ENCODE data around the gene DYNLRB1. TPM values are rescaled to one million over a fixed set of nuclear protein-coding genes. Genes with fewer than 3 reads are reported as not detected.
"Not testable (repeated sequence)": the region's sequence is repeated elsewhere in the genome, so short reads cannot be mapped to it uniquely, and the experiment has no call there.

DYNLRB1 gene
- total and polyA plus RNA-seq, 4 donors = 120 to 305 (median 223) TPM

GRCh38 chr20:34500823-34501222 lies 15.4 kb upstream of the DYNLRB1 start:
- 93% methylated on average over 1 of the region's 1 CpG for WGBS, 2 donors
- Histone ChIP-seq H3K4me1 (ENCODE audit: control insufficient read depth in 1 of 2, insufficient read depth in 2 of 2, low read length in 2 of 2) (no peaks in the 10 kb centered on the region), H3K36me3 (ENCODE audit: control insufficient read depth in 1 of 2, insufficient read depth in 2 of 2, low read length in 1 of 2) (no peaks in the 10 kb centered on the region), H3K27me3 (ENCODE audit: control insufficient read depth in 1 of 2, insufficient read depth in 2 of 2, low read length in 1 of 2) (no peaks in the 10 kb centered on the region), H3K4me3 (ENCODE audit: low read length in 2 of 2) (no peak overlapping the region), H3K9me3 (ENCODE audit: control insufficient read depth, low read length) (no peaks in the 10 kb centered on the region), H3K27ac (ENCODE audit: low read depth in 1 of 2, low read length in 2 of 2) (no peak overlapping the region)
- ATAC-seq (ENCODE audit: low FRiP score) = no peak
- intact Hi-C loops (cut with DNase I) = no loop called here
- DNase-seq = no peak

GRCh38 chr20:34506480-34506879 lies 9.7 kb upstream of the DYNLRB1 start:
- intact Hi-C loops (cut with DNase I) = no loop called here
- H3K27me3 ChIP-seq (ENCODE audit: control insufficient read depth in 1 of 2, insufficient read depth in 2 of 2, low read length in 1 of 2) = no peaks in the 10 kb centered on the region
- no peak for DNase-seq
- peaks cover 0 to 4% of the 10 kb centered on the region in 2 donors for H3K36me3 ChIP-seq (ENCODE audit: control insufficient read depth in 1 of 2, insufficient read depth in 2 of 2, low read length in 1 of 2)
- ATAC-seq (ENCODE audit: low FRiP score) = no peak
- H3K9me3 ChIP-seq (ENCODE audit: control insufficient read depth, low read length) = no peaks in the 10 kb centered on the region
- no peak overlapping the region for H3K4me3 ChIP-seq (ENCODE audit: low read length in 2 of 2)
- H3K4me1 ChIP-seq (ENCODE audit: control insufficient read depth in 1 of 2, insufficient read depth in 2 of 2, low read length in 2 of 2) = no peaks in the 10 kb centered on the region
- 85 to 89% methylated on average over 3 of the region's 3 CpGs for WGBS, 2 donors
- no peak overlapping the region for H3K27ac ChIP-seq (ENCODE audit: low read depth in 1 of 2, low read length in 2 of 2)

- no peak for ATAC-seq (ENCODE audit: low FRiP score)
- no peaks in the 10 kb centered on the region for H3K27me3 ChIP-seq (ENCODE audit: control insufficient read depth in 1 of 2, insufficient read depth in 2 of 2, low read length in 1 of 2)
- DNase-seq = no peak
- intact Hi-C loops (cut with DNase I) = no loop called here
- 69 to 73% methylated on average over 4 of the region's 4 CpGs for WGBS, 2 donors
- H3K36me3 ChIP-seq (ENCODE audit: control insufficient read depth in 1 of 2, insufficient read depth in 2 of 2, low read length in 1 of 2) = peaks cover 0 to 5% of the 10 kb centered on the region in 2 donors
- H3K4me3 ChIP-seq (ENCODE audit: low read length in 2 of 2) = no peak overlapping the region
- H3K9me3 ChIP-seq (ENCODE audit: control insufficient read depth, low read length) = no peaks in the 10 kb centered on the region
- no peak overlapping the region for H3K27ac ChIP-seq (ENCODE audit: low read depth in 1 of 2, low read length in 2 of 2)
- H3K4me1 ChIP-seq (ENCODE audit: control insufficient read depth in 1 of 2, insufficient read depth in 2 of 2, low read length in 2 of 2) = no peaks in the 10 kb centered on the region
Observed at GRCh38 chr20:34507702-34508413, 8.4 kb upstream of the DYNLRB1 start.

GRCh38 chr20:34510575-34510974 lies 5.6 kb upstream of the DYNLRB1 start:
- no peak overlapping the region for H3K4me3 ChIP-seq (ENCODE audit: low read length in 2 of 2)
- peaks cover 0 to 5% of the 10 kb centered on the region in 2 donors for H3K36me3 ChIP-seq (ENCODE audit: control insufficient read depth in 1 of 2, insufficient read depth in 2 of 2, low read length in 1 of 2)
- ATAC-seq (ENCODE audit: low FRiP score) = no peak
- intact Hi-C loops (cut with DNase I) = no loop called here
- no peaks in the 10 kb centered on the region for H3K4me1 ChIP-seq (ENCODE audit: control insufficient read depth in 1 of 2, insufficient read depth in 2 of 2, low read length in 2 of 2)
- WGBS, 2 donors = 90 to 96% methylated on average over 1 of the region's 1 CpG
- H3K27ac ChIP-seq (ENCODE audit: low read depth in 1 of 2, low read length in 2 of 2) = no peak overlapping the region
- H3K27me3 ChIP-seq (ENCODE audit: control insufficient read depth in 1 of 2, insufficient read depth in 2 of 2, low read length in 1 of 2) = no peaks in the 10 kb centered on the region
- DNase-seq = no peak
- no peaks in the 10 kb centered on the region for H3K9me3 ChIP-seq (ENCODE audit: control insufficient read depth, low read length)

- WGBS, 2 donors = 87 to 91% methylated on average over 3 of the region's 3 CpGs
- intact Hi-C loops (cut with DNase I) = no loop called here
- DNase-seq (no peak), ATAC-seq (ENCODE audit: low FRiP score) (no peak)
- no peak overlapping the region for H3K4me3 ChIP-seq (ENCODE audit: low read length in 2 of 2)
- H3K9me3 ChIP-seq (ENCODE audit: control insufficient read depth, low read length) = no peaks in the 10 kb centered on the region
- H3K27me3 ChIP-seq (ENCODE audit: control insufficient read depth in 1 of 2, insufficient read depth in 2 of 2, low read length in 1 of 2) = no peaks in the 10 kb centered on the region
- H3K36me3 ChIP-seq (ENCODE audit: control insufficient read depth in 1 of 2, insufficient read depth in 2 of 2, low read length in 1 of 2) = peaks cover 0 to 1% of the 10 kb centered on the region in 2 donors
- no peak overlapping the region for H3K27ac ChIP-seq (ENCODE audit: low read depth in 1 of 2, low read length in 2 of 2)
- H3K4me1 ChIP-seq (ENCODE audit: control insufficient read depth in 1 of 2, insufficient read depth in 2 of 2, low read length in 2 of 2) = no peaks in the 10 kb centered on the region
Observed at GRCh38 chr20:34511891-34512265, 4.3 kb upstream of the DYNLRB1 start.

- Histone ChIP-seq H3K4me1 (ENCODE audit: control insufficient read depth in 1 of 2, insufficient read depth in 2 of 2, low read length in 2 of 2) (no peaks in the 10 kb centered on the region), H3K36me3 (ENCODE audit: control insufficient read depth in 1 of 2, insufficient read depth in 2 of 2, low read length in 1 of 2) (peaks cover 0 to 1% of the 10 kb centered on the region in 2 donors), H3K27ac (ENCODE audit: low read depth in 1 of 2, low read length in 2 of 2) (no peak overlapping the region), H3K4me3 (ENCODE audit: low read length in 2 of 2) (no peak overlapping the region), H3K9me3 (ENCODE audit: control insufficient read depth, low read length) (no peaks in the 10 kb centered on the region), H3K27me3 (ENCODE audit: control insufficient read depth in 1 of 2, insufficient read depth in 2 of 2, low read length in 1 of 2) (no peaks in the 10 kb centered on the region)
- 87 to 91% methylated on average over 4 of the region's 4 CpGs for WGBS, 2 donors
- no peak for DNase-seq
- intact Hi-C loops (cut with DNase I) = no loop called here
- no peak for ATAC-seq (ENCODE audit: low FRiP score)
Observed at GRCh38 chr20:34512266-34512954, 3.8 kb upstream of the DYNLRB1 start.

- intact Hi-C loops (cut with DNase I) = no loop called here
- ATAC-seq (ENCODE audit: low FRiP score) = no peak
- Histone ChIP-seq H3K4me3 (ENCODE audit: low read length in 2 of 2) (no peak overlapping the region), H3K36me3 (ENCODE audit: control insufficient read depth in 1 of 2, insufficient read depth in 2 of 2, low read length in 1 of 2) (peaks cover 0 to 1% of the 10 kb centered on the region in 2 donors), H3K4me1 (ENCODE audit: control insufficient read depth in 1 of 2, insufficient read depth in 2 of 2, low read length in 2 of 2) (no peaks in the 10 kb centered on the region), H3K27me3 (ENCODE audit: control insufficient read depth in 1 of 2, insufficient read depth in 2 of 2, low read length in 1 of 2) (no peaks in the 10 kb centered on the region), H3K27ac (ENCODE audit: low read depth in 1 of 2, low read length in 2 of 2) (no peak overlapping the region), H3K9me3 (ENCODE audit: control insufficient read depth, low read length) (no peaks in the 10 kb centered on the region)
- no peak for DNase-seq
Observed at GRCh38 chr20:34512955-34513419, 3.2 kb upstream of the DYNLRB1 start.

- 90 to 92% methylated on average over 17 of the region's 17 CpGs for whole genome bisulfite sequencing, 2 donors
- H3K4me1 ChIP-seq (ENCODE audit: control insufficient read depth in 1 of 2, insufficient read depth in 2 of 2, low read length in 2 of 2); H3K4me3 ChIP-seq (ENCODE audit: low read length in 2 of 2); ATAC-seq (ENCODE audit: low FRiP score); H3K27me3 ChIP-seq (ENCODE audit: control insufficient read depth in 1 of 2, insufficient read depth in 2 of 2, low read length in 1 of 2); DNase-seq; H3K27ac ChIP-seq (ENCODE audit: low read depth in 1 of 2, low read length in 2 of 2); H3K9me3 ChIP-seq (ENCODE audit: control insufficient read depth, low read length); intact Hi-C loops (cut with DNase I); H3K36me3 ChIP-seq (ENCODE audit: control insufficient read depth in 1 of 2, insufficient read depth in 2 of 2, low read length in 1 of 2): not testable (repeated sequence)
Observed at GRCh38 chr20:34514034-34514433, 2.2 kb upstream of the DYNLRB1 start.
